C4-2B (cell line): ENCODE measurements around the gene MB.
A peak's percentile ranks its signal among the peaks of the same experiment; 100 is the strongest.

Experiments used
- H3K27ac ChIP-seq: fragments of 450-650 bp; 2 replicates; pipeline ENCODE4 v1.5.1; 2017
- CTCF ChIP-seq: fragments of 450-650 bp; conservative IDR thresholded peaks from 2 replicates; pipeline ENCODE4 v1.5.1; 2017; ENCODE audit warnings: mild to moderate bottlenecking
- ZFX ChIP-seq: fragments of 450-650 bp; IDR thresholded peaks from 2 replicates; pipeline ENCODE4 v1.6.1; 2017

The MB gene

GRCh38 chr22:35657571-35658312 is 40.6 kb upstream of the MB start:
- H3K27ac ChIP-seq, result no peak overlapping the region
- TF ChIP-seq ZFX, result no peak

- no peak overlapping the region for H3K27ac ChIP-seq
- TF ChIP-seq CTCF (no peak), ZFX (no peak)
Observed at GRCh38 chr22:35656284-35656752, 39.2 kb upstream of the MB start.

- no peak for TF ChIP-seq CTCF
- no peak for TF ChIP-seq ZFX
- no peak overlapping the region for H3K27ac ChIP-seq
Observed at GRCh38 chr22:35653824-35654223, 36.7 kb upstream of the MB start.

GRCh38 chr22:35651085-35651484 is 34.0 kb upstream of the MB start:
- H3K27ac ChIP-seq, result no peak overlapping the region
- TF ChIP-seq CTCF (no peak), ZFX (no peak)

- no peak overlapping the region for H3K27ac ChIP-seq
- TF ChIP-seq ZFX, result no peak
- no peak for TF ChIP-seq CTCF
Observed at GRCh38 chr22:35649636-35650250, 32.6 kb upstream of the MB start.

GRCh38 chr22:35649026-35649553 is 32.0 kb upstream of the MB start:
- no peak overlapping the region for H3K27ac ChIP-seq
- TF ChIP-seq ZFX, result no peak
- TF ChIP-seq CTCF, result no peak

GRCh38 chr22:35648066-35649025 is 31.2 kb upstream of the MB start, which contains the start of gene APOL6:
Gene APOL6, plus strand, starts transcription at chr22:35648446. Its CDS starts 7,980 bp downstream, at chr22:35656426.
- peak within 1 kb of the TSS; percentile 15; the same call in 1 of the 2 replicates for H3K27ac ChIP-seq
- no peak for TF ChIP-seq CTCF
- no peak for TF ChIP-seq ZFX
